Thyroid gland (tissue), 4 donors: Measurements from ENCODE around the gene C4orf50. TPM values are rescaled to one million over a fixed set of nuclear protein-coding genes. Genes with fewer than 3 reads are reported as not detected.

ENCODE experiments used
- DNase-seq, 2 donors: peaks; one replicate each; pipeline ENCODE4 v3.0.0-alpha.2; 2019
- H3K27ac ChIP-seq, 3 donors: fragments of 200-600 bp; sonication (generic); 1 replicate in 2 of 3; 2 replicates in 1 of 3; pipeline ENCODE4 v1.5.1; 2016 to 2019; ENCODE audit warnings: mild to moderate bottlenecking in 1 of 3, moderate library complexity in 1 of 3
- H3K27me3 ChIP-seq: fragments of 200-600 bp; sonication (generic); one replicate; pipeline ENCODE4 v1.5.1; 2019
- H3K36me3 ChIP-seq, 2 donors: fragments of 200-600 bp; sonication (generic); one replicate each; pipeline ENCODE4 v1.5.1; 2016 to 2019
- H3K4me1 ChIP-seq, 2 donors: fragments of 200-600 bp; sonication (generic); one replicate each; pipeline ENCODE4 v1.5.1; 2017 to 2019
- H3K4me3 ChIP-seq, 3 donors: fragments of 200-600 bp; sonication (generic); replicated peaks in 1 of 3; 1 replicate in 2 of 3; 2 replicates in 1 of 3; pipeline ENCODE4 v1.5.1; 2016; ENCODE audit warnings: mild to moderate bottlenecking in 1 of 3
- H3K9me3 ChIP-seq: fragments of 200-600 bp; sonication (generic); one replicate; pipeline ENCODE4 v1.5.1; 2017
- POLR2A ChIP-seq, 2 donors: fragments of 450-650 bp; IDR thresholded peaks; one replicate each; pipeline ENCODE4 v1.6.1; 2017; ENCODE audit warnings: antibody characterized with exemption in 2 of 2, mild to moderate bottlenecking in 2 of 2, moderate library complexity in 1 of 2
- WGBS, 2 donors: methylation state at CpG; one replicate each; pipeline ENCODE4 v1.1.5; 2017; 5-methylcytosine and 5-hydroxymethylcytosine counted together
- intact Hi-C: fragments of 100-400 bp; cut with DNase I; formaldehyde crosslinking; loops from one replicate; pipeline ENCODE4 v1.15.1; 2023
- total RNA-seq, 4 donors: library from RNA; depleted of rRNA; stranded (reverse); fragments of >200 nt; gene quantifications; one replicate each; pipeline ENCODE4 v1.2.3, GENCODE V29; 2016
- TF ChIP-seq, protein P1 (sequence below), 6 experiments: fragments of 200-600 bp in 3 of 6; fragments of 450-650 bp in 3 of 6; sonication (generic) in 3 of 6; IDR thresholded peaks; one replicate each; pipeline ENCODE4 v1.5.1; 2016 to 2019; ENCODE audit warnings: antibody characterized with exemption in 6 of 6, mild to moderate bottlenecking in 2 of 6, inconsistent platforms in 1 of 6, moderate library complexity in 1 of 6

Gene C4orf50
- total RNA-seq, 4 donors from 2014 or later = 0.11 to 0.15 (median 0.13) TPM; not detected in 1

DNA sequence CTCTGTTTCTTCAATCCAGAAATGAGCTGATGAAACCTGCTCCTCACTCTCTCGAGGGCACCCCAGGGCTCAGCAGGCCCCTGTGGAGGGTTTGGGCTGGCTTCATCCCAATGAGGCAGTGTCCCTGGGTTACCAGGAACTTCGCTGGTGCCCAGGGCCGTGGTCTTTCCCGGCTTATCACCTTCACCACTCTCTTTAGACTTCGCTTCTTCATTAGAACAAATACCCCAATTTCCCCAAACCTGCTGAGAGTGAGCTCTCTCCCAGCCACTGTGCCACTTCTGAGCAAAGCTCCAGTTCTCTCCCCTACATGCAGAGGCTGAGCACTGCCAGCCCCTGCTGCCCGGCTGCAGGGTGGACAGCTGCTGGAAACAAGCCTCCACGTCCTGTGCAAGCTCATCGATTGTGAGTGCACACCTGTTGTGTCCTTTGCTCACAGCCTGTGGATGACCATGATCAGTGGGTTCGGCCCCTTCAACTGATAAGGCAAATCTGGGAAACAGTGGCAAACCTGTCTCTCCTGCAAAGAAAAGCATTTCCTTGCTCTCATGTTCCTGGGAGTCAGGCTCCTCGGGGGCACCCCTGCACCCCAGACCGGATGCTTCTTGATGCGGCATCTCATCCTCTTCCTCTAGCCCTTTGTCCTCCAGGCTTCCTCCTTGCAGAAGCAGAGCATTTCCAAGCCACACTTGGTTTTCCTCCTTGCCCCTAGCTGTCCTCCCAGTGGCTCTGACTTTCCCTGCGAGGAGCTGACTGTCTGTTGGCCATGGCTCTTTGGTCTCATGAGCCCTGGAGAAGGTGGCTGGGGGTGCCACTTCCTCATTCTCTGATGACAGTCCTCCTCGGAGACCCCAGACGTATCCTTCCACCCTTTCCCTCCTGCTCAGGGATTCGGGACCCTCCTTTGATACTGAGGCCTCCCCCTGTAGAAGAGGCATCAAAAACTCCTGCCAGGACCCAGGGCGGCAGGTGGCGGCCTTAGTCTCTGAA, 28.7 kb downstream of the C4orf50 start:
- H3K4me3 ChIP-seq = no peak overlapping the region
- no peaks in the 10 kb centered on the region for H3K4me1 ChIP-seq
- H3K9me3 ChIP-seq = no peaks in the 10 kb centered on the region
- no peak for TF ChIP-seq POLR2A (IDR thresholded peaks at IDR 0.05)
- TF ChIP-seq, protein P1, sequence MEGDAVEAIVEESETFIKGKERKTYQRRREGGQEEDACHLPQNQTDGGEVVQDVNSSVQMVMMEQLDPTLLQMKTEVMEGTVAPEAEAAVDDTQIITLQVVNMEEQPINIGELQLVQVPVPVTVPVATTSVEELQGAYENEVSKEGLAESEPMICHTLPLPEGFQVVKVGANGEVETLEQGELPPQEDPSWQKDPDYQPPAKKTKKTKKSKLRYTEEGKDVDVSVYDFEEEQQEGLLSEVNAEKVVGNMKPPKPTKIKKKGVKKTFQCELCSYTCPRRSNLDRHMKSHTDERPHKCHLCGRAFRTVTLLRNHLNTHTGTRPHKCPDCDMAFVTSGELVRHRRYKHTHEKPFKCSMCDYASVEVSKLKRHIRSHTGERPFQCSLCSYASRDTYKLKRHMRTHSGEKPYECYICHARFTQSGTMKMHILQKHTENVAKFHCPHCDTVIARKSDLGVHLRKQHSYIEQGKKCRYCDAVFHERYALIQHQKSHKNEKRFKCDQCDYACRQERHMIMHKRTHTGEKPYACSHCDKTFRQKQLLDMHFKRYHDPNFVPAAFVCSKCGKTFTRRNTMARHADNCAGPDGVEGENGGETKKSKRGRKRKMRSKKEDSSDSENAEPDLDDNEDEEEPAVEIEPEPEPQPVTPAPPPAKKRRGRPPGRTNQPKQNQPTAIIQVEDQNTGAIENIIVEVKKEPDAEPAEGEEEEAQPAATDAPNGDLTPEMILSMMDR (IDR thresholded peaks at IDR 0.05) = no peak
- H3K27me3 ChIP-seq = no peaks in the 10 kb centered on the region
- DNase-seq = no peak
- intact Hi-C loops = loop anchor here (10.0 kb wide), 1 partner anchor 255 kb away; no protein-coding TSS in a partner anchor
- H3K27ac ChIP-seq = no peak overlapping the region
- WGBS, 2 donors = 80 to 86% methylated on average over 18 of the region's 18 CpGs
- no peaks in the 10 kb centered on the region for H3K36me3 ChIP-seq

DNA sequence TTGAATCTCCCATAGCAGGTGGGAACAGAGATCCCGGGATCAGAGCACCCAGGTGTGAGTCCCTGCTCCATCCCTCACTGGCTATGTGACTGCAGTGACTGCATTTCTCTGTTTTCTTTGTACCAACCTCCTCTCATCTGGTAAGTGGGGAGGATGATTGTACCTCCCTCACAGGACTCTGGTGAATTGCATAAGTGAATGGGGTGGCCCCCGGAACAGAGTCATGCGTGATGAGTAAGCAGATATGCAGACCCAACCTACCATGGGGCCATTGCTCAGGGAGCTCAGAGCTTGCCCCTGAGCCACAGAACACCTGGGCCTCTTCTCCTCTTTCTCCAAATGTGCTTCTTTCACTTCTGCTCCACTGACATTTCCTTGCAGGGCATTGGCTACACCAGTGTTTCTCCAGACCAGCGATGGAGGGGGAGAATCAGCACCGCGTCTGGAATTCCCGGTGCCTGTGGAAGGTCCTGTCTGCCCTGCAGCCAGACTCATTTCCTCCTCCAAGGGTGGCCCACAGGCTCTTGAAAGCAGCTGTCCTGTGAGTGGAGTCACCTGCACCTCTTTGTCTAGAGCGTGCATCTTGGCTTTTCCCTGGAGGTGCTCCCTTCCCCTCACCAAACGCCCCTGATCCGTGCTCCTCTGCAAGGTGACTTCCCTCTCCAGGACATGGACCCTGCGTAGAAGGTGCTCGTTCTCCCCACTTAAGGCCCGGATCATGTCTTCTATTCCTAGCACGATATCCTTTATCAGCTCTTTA, 30.0 kb downstream of the C4orf50 start:
- Histone ChIP-seq H3K27me3 (no peaks in the 10 kb centered on the region), H3K36me3 (no peaks in the 10 kb centered on the region), H3K4me1 (no peaks in the 10 kb centered on the region), H3K9me3 (no peaks in the 10 kb centered on the region), H3K27ac (no peak overlapping the region), H3K4me3 (no peak overlapping the region)
- no peak for DNase-seq
- TF ChIP-seq POLR2A (IDR thresholded peaks at IDR 0.05) = no peak
- TF ChIP-seq, protein P1 (IDR thresholded peaks at IDR 0.05) = no peak
- intact Hi-C loops = no loop called here
- 73 to 78% methylated on average over 14 of the region's 14 CpGs for WGBS, 2 donors

DNA sequence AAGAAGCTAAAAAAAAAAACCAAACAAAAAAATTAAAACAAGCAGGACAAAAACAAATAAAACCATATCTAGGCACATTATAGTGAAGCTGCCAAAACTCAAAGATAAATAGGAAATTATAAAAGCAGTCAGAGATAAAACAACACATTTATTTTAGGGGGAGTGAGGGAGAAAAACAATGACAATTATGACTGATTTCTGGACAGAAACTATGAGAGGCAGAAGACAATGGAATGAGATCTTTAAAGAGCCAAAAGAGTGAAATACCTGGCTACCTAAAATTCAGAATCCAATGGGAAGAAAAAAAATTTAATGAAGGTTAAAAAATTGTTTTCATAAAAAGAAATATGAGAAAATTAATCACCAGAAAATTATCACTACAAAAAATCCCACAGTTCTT, 33.4 kb downstream of the C4orf50 start:
- no peaks in the 10 kb centered on the region for H3K9me3 ChIP-seq
- H3K4me1 ChIP-seq = no peaks in the 10 kb centered on the region
- intact Hi-C loops = no loop called here
- DNase-seq = no peak
- no peak overlapping the region for H3K4me3 ChIP-seq
- H3K27me3 ChIP-seq = no peaks in the 10 kb centered on the region
- TF ChIP-seq POLR2A (IDR thresholded peaks at IDR 0.05) = no peak
- TF ChIP-seq, protein P1 (IDR thresholded peaks at IDR 0.05) = no peak
- no peak overlapping the region for H3K27ac ChIP-seq
- no peaks in the 10 kb centered on the region for H3K36me3 ChIP-seq

DNA sequence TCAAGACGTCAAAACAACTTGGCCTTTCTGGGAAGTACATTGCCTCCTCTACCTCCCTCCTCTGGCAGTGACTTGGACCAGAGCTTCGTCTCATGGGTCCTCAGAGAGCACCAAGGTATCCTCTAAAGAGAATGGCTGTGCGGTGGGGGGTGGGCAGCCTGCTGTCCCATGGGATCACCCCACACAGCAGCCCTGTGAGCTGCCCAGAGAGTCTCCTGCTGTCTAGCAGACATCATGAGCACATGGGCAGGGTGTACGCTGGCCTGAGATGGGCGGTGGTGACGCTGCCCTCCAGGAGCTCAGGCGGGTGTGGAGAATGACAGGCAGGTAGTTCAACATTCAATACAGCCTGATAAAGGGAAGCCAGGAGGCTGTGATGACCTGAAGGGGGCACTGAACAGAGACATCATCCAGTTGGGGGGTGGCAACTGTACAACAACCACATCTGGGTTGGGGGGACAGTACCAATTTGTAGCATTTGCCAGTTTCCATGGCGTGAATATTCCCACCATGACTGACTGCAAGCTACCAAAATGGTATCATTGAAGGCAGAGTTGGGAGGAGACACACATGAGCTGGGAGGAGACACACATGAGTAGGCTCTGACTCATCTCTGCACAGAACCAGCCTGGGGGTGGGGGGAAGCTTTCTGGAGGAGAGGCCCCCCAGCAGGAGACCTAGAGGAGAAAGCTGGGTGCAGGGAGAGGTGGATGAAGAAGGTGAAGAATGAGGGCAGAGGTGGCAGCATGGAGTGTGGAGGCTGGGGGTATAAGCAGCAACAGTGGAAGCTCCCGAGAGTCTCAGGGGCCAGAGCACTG, 35.9 kb downstream of the C4orf50 start:
- WGBS, 2 donors = 74 to 79% methylated on average over 8 to 9 of the region's 9 CpGs
- no peaks in the 10 kb centered on the region for H3K4me1 ChIP-seq
- TF ChIP-seq POLR2A (IDR thresholded peaks at IDR 0.05) = no peak
- TF ChIP-seq, protein P1 (IDR thresholded peaks at IDR 0.05) = no peak
- H3K27me3 ChIP-seq = peaks cover 4% of the 10 kb centered on the region
- H3K36me3 ChIP-seq = no peaks in the 10 kb centered on the region
- intact Hi-C loops = no loop called here
- no peak overlapping the region for H3K4me3 ChIP-seq
- no peak for DNase-seq
- H3K27ac ChIP-seq = no peak overlapping the region
- H3K9me3 ChIP-seq = no peaks in the 10 kb centered on the region
